Muscle layer of duodenum (tissue), 2 donors: ENCODE data around the gene ACADS.

Experiments used
- H3K27ac ChIP-seq: one replicate; pipeline ENCODE4 v1.7.0; 2013; ENCODE audit warnings: mild to moderate bottlenecking, low read length
- H3K27me3 ChIP-seq: one replicate; pipeline ENCODE4 v1.7.0; 2013; ENCODE audit warnings: low read depth, mild to moderate bottlenecking, control low read depth, low read length
- H3K36me3 ChIP-seq, 2 donors: one replicate each; pipeline ENCODE4 v1.7.0; 2013; ENCODE audit warnings: low read length in 2 of 2, control low read depth in 1 of 2, mild to moderate bottlenecking in 1 of 2; ENCODE audit not compliant: insufficient read depth in 2 of 2, control insufficient read depth in 1 of 2
- H3K4me1 ChIP-seq, 2 donors: one replicate each; pipeline ENCODE4 v1.7.0; 2013; ENCODE audit warnings: low read length in 2 of 2, mild to moderate bottlenecking in 2 of 2, control low read depth in 1 of 2, moderate library complexity in 1 of 2; ENCODE audit not compliant: insufficient read depth in 2 of 2, control insufficient read depth in 1 of 2
- H3K4me3 ChIP-seq, 2 donors: one replicate each; pipeline ENCODE4 v1.7.0; 2013; ENCODE audit warnings: low read length in 2 of 2, low read depth in 1 of 2, mild to moderate bottlenecking in 1 of 2
- H3K9me3 ChIP-seq, 2 donors: one replicate each; pipeline ENCODE4 v1.7.0; 2013; ENCODE audit warnings: low read length in 2 of 2, control low read depth in 1 of 2, mild to moderate bottlenecking in 1 of 2; ENCODE audit not compliant: control insufficient read depth in 1 of 2
- donor health status: healthy.

The ACADS gene

GRCh38 chr12:120734210-120734609, 8.6 kb downstream of the ACADS start:
- H3K4me1 ChIP-seq = no peaks in the 10 kb centered on the region
- H3K27ac ChIP-seq = no peak overlapping the region
- H3K27me3 ChIP-seq = no peaks in the 10 kb centered on the region
- H3K9me3 ChIP-seq = no peaks in the 10 kb centered on the region
- H3K36me3 ChIP-seq = peaks cover 4 to 42% of the 10 kb centered on the region in 2 donors
- H3K4me3 ChIP-seq = no peak overlapping the region

DNA sequence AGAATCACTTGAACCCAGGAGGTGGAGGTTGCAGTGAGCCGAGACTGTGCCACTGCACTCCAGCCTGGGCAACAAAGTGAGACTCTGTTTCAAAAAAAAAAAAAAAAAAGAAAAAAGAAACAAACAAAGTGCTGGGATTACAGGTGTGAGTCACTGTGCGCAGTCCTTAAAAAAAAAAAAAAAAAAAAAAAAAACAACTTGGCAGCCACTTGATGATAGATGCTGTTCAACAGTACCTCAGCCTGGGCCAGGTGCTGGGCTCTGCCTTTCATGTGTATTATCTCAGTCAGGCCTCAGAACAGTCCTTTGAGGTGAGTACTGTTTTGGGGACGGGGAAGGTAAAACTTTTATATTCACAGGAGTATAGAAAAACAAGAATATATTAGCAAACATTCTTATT, 9.6 kb downstream of the ACADS start:
- no peak overlapping the region for H3K27ac ChIP-seq
- peaks cover 0 to 42% of the 10 kb centered on the region in 2 donors for H3K36me3 ChIP-seq
- H3K4me3 ChIP-seq = no peak overlapping the region

GRCh38 chr12:120736404-120737331, 11.0 kb downstream of the ACADS start:
- Histone ChIP-seq H3K9me3 (no peaks in the 10 kb centered on the region), H3K4me3 (no peak overlapping the region), H3K36me3 (peaks cover 0 to 34% of the 10 kb centered on the region in 2 donors), H3K27me3 (no peaks in the 10 kb centered on the region), H3K27ac (no peak overlapping the region), H3K4me1 (no peaks in the 10 kb centered on the region)

More for the DNA sequence above, 9.6 kb downstream of the ACADS start:
- Histone ChIP-seq H3K4me1 (no peaks in the 10 kb centered on the region), H3K27me3 (no peaks in the 10 kb centered on the region), H3K9me3 (no peaks in the 10 kb centered on the region)

DNA sequence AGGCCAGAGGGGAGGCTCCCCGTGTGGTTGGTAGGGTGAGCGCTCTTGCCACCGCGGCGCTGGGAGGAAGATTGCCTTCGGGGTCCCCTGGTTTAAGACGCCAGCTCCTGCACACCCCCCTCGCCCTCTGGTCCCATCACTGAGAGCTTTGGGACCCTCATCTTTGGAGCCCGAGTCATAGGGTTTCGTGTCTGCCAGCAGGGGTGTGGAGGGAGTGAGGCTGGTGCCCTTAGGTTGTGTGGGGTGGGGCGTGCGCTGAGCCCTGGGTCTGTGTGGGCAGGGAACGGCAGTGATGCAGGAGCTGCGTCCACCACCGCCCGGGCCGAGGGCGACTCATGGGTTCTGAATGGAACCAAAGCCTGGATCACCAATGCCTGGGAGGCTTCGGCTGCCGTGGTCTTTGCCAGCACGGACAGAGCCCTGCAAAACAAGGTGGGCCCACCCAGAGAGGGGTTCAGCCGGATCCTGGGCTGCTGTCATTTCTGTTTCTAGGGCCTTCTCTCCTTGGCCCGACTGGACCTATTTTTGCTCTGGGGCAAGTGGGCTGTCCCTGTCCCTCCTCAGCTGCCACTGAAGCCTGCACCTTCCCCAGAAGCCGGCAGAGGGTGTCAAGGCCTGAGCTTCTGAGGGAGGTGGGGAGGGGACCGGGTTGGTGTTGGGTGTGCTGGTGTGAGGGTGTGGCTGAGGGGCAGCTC, 12.1 kb downstream of the ACADS start:
- Histone ChIP-seq H3K36me3 (peaks cover 0 to 34% of the 10 kb centered on the region in 2 donors), H3K4me1 (no peaks in the 10 kb centered on the region), H3K9me3 (no peaks in the 10 kb centered on the region), H3K27me3 (no peaks in the 10 kb centered on the region), H3K4me3 (no peak overlapping the region), H3K27ac (no peak overlapping the region)

GRCh38 chr12:120738252-120739030, 12.8 kb downstream of the ACADS start:
- Histone ChIP-seq H3K27me3 (no peaks in the 10 kb centered on the region), H3K4me3 (no peak overlapping the region), H3K4me1 (no peaks in the 10 kb centered on the region), H3K27ac (no peak overlapping the region), H3K9me3 (no peaks in the 10 kb centered on the region), H3K36me3 (peaks cover 0 to 34% of the 10 kb centered on the region in 2 donors)

GRCh38 chr12:120739031-120739762, 13.6 kb downstream of the ACADS start:
- H3K4me3 ChIP-seq = no peak overlapping the region
- no peaks in the 10 kb centered on the region for H3K9me3 ChIP-seq
- H3K27ac ChIP-seq = no peak overlapping the region
- no peaks in the 10 kb centered on the region for H3K4me1 ChIP-seq
- H3K36me3 ChIP-seq = peaks cover 0 to 29% of the 10 kb centered on the region in 2 donors
- no peaks in the 10 kb centered on the region for H3K27me3 ChIP-seq

GRCh38 chr12:120739821-120740613, 14.4 kb downstream of the ACADS start:
- H3K36me3 ChIP-seq = peaks cover 0 to 27% of the 10 kb centered on the region in 2 donors

GRCh38 chr12:120740871-120741270, 15.2 kb downstream of the ACADS start:
- Histone ChIP-seq H3K9me3 (no peaks in the 10 kb centered on the region), H3K36me3 (peaks cover 0 to 27% of the 10 kb centered on the region in 2 donors), H3K4me1 (no peaks in the 10 kb centered on the region), H3K27me3 (no peaks in the 10 kb centered on the region), H3K27ac (no peak overlapping the region), H3K4me3 (no peak overlapping the region)

More at GRCh38 chr12:120739821-120740613, 14.4 kb downstream of the ACADS start:
- no peak overlapping the region for H3K4me3 ChIP-seq
- no peaks in the 10 kb centered on the region for H3K27me3 ChIP-seq
- no peaks in the 10 kb centered on the region for H3K4me1 ChIP-seq
- H3K9me3 ChIP-seq = no peaks in the 10 kb centered on the region
- no peak overlapping the region for H3K27ac ChIP-seq

GRCh38 chr12:120741476-120742421, 16.1 kb downstream of the ACADS start:
- Histone ChIP-seq H3K4me3 (no peak overlapping the region), H3K4me1 (no peaks in the 10 kb centered on the region), H3K9me3 (no peaks in the 10 kb centered on the region), H3K27ac (no peak overlapping the region), H3K36me3 (peaks cover 0 to 24% of the 10 kb centered on the region in 2 donors), H3K27me3 (no peaks in the 10 kb centered on the region)
